Measurements from ENCODE around the gene CNDP2. TPM values are rescaled to one million over a fixed set of nuclear protein-coding genes. Genes with fewer than 3 reads are reported as not detected.

The CNDP2 gene
- total RNA-seq, 1 donor from 2014 or later: 67.4 TPM

DNA sequence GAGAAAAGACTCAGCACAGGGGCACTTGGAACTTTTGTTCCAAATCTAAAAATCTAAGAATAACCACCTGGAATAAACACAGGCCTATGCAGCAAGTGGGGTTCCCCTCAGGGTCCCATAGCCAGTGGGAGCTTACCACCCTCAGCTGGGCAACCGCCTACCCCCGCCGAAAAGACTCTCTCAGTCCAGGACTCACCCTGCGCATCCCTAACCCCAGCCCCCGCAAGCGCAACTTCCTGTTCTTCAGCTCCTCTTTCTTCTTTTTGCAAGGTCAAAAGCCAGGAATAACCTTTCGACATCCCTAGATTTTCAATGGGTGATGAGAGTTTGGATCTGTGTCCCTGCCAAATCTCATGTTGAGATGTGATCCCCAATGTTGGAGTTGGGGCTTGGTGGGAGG, 51.7 kb downstream of the CNDP2 start:
- TF ChIP-seq, protein P1, sequence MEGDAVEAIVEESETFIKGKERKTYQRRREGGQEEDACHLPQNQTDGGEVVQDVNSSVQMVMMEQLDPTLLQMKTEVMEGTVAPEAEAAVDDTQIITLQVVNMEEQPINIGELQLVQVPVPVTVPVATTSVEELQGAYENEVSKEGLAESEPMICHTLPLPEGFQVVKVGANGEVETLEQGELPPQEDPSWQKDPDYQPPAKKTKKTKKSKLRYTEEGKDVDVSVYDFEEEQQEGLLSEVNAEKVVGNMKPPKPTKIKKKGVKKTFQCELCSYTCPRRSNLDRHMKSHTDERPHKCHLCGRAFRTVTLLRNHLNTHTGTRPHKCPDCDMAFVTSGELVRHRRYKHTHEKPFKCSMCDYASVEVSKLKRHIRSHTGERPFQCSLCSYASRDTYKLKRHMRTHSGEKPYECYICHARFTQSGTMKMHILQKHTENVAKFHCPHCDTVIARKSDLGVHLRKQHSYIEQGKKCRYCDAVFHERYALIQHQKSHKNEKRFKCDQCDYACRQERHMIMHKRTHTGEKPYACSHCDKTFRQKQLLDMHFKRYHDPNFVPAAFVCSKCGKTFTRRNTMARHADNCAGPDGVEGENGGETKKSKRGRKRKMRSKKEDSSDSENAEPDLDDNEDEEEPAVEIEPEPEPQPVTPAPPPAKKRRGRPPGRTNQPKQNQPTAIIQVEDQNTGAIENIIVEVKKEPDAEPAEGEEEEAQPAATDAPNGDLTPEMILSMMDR (IDR thresholded peaks at IDR 0.05; ENCODE audit: insufficient read depth, low read length, severe bottlenecking): no peak
- FAIRE-seq: no peak

GRCh38 chr18:74549591-74550104, 53.5 kb downstream of the CNDP2 start:
- no peak overlapping the region for H3K4me3 ChIP-seq (ENCODE audit: low read depth, low read length)
- no peak for DNase-seq (ENCODE audit: low read depth)
- no peaks in the 10 kb centered on the region for H3K27me3 ChIP-seq (ENCODE audit: control insufficient read depth, insufficient read depth, low read length)
- TF ChIP-seq, protein P1 (IDR thresholded peaks at IDR 0.05; ENCODE audit: insufficient read depth, low read length, severe bottlenecking): no peak
- H3K36me3 ChIP-seq (ENCODE audit: control insufficient read depth, insufficient read depth, low read length): no peaks in the 10 kb centered on the region
- no peak for FAIRE-seq

More for the DNA sequence above, 51.7 kb downstream of the CNDP2 start:
- no peak for DNase-seq (ENCODE audit: low read depth)
- Histone ChIP-seq H3K36me3 (ENCODE audit: control insufficient read depth, insufficient read depth, low read length) (no peaks in the 10 kb centered on the region), H3K27me3 (ENCODE audit: control insufficient read depth, insufficient read depth, low read length) (no peaks in the 10 kb centered on the region), H3K4me3 (ENCODE audit: low read depth, low read length) (no peak overlapping the region)

- TF ChIP-seq, protein P1 (IDR thresholded peaks at IDR 0.05; ENCODE audit: insufficient read depth, low read length, severe bottlenecking): no peak
- no peaks in the 10 kb centered on the region for H3K36me3 ChIP-seq (ENCODE audit: control insufficient read depth, insufficient read depth, low read length)
- H3K4me3 ChIP-seq (ENCODE audit: low read depth, low read length): no peak overlapping the region
- no peak for FAIRE-seq
- DNase-seq (ENCODE audit: low read depth): no peak
- peaks cover 2% of the 10 kb centered on the region for H3K27me3 ChIP-seq (ENCODE audit: control insufficient read depth, insufficient read depth, low read length)
These were observed 54.7 kb downstream of the CNDP2 start for GRCh38 chr18:74550886-74551285.

DNA sequence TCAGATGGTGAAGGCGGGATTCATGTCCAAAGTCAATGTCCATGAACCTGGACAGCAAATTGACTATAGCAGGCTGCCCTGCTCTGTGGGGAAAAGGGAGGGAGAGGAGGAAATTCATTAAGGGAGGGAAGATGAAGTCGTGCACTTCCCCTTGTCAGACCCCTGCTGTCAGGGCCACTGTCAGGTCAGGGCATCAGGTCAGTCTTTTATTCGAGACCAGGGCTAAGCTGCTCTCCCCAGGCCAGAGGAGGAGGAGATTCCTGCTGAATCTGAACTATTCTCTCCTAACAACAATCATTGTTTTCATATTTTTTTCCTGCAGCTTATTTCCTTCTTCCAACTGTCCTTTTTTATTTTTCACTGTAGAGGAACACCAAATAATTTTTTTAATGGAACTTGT, 55.3 kb downstream of the CNDP2 start:
- no peaks in the 10 kb centered on the region for H3K36me3 ChIP-seq (ENCODE audit: control insufficient read depth, insufficient read depth, low read length)
- FAIRE-seq (no peak), DNase-seq (ENCODE audit: low read depth) (no peak)
- TF ChIP-seq, protein P1 (IDR thresholded peaks at IDR 0.05; ENCODE audit: insufficient read depth, low read length, severe bottlenecking): no peak
- H3K27me3 ChIP-seq (ENCODE audit: control insufficient read depth, insufficient read depth, low read length): peaks cover 2% of the 10 kb centered on the region
- no peak overlapping the region for H3K4me3 ChIP-seq (ENCODE audit: low read depth, low read length)

DNA sequence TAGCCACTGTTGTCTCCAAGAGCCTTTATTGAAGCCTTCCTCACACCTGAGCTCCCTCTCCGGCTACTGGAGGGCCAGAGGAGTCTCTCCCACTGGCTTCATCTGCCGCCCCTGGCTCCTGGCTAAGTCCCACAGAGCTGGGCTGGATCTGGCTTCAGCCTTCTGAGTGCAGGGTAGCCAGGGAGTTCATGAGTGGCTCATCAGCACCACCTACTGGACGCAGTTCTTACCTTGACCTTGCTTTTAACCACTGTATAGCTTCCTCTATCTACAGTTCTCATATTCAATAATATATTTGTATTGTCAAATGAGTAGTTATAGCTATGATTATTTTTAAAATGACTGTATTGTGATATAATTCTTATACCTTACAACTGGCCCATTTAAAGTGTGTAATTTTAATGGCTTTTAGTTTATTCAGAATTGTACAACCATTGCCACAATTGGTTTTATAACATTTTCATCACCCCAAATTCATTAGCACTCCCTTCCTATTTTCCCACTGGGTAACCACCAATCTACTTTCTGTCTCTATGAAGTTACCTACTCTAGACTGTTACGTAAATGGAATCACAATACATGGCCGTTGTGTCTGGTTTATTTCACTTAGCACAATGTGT, 55.9 kb downstream of the CNDP2 start:
- H3K4me3 ChIP-seq (ENCODE audit: low read depth, low read length): no peak overlapping the region
- FAIRE-seq: no peak
- H3K27me3 ChIP-seq (ENCODE audit: control insufficient read depth, insufficient read depth, low read length): peaks cover 2% of the 10 kb centered on the region

More for the DNA sequence above, 55.9 kb downstream of the CNDP2 start:
- peak; percentile 74 for DNase-seq (ENCODE audit: low read depth)
- H3K36me3 ChIP-seq (ENCODE audit: control insufficient read depth, insufficient read depth, low read length): no peaks in the 10 kb centered on the region
- TF ChIP-seq, protein P1 (IDR thresholded peaks at IDR 0.05; ENCODE audit: insufficient read depth, low read length, severe bottlenecking): peak; percentile 82
